A673 (cell line): ENCODE data around the gene IFT122.

ENCODE experiments used
- CTCF ChIP-seq: fragments of 300-800, 200-600 bp; sonication (generic); conservative IDR thresholded peaks from 2 replicates; pipeline ENCODE4 v1.5.1; 2017; ENCODE audit warnings: low read depth, mild to moderate bottlenecking, antibody characterized with exemption, low read length, moderate library complexity, mixed read lengths
- EZH2 ChIP-seq: fragments of 200-600 bp; sonication (generic); IDR thresholded peaks from 2 replicates; pipeline ENCODE4 v1.6.1; 2017; ENCODE audit warnings: borderline replicate concordance, low read depth, mild to moderate bottlenecking, mixed read lengths, antibody characterized with exemption, low read length; ENCODE audit not compliant: poor library complexity, severe bottlenecking

GRCh38 chr3:129536374-129536667 is 96.3 kb downstream of the IFT122 start:
- TF ChIP-seq CTCF, result no peak
- no peak for TF ChIP-seq EZH2
